Loucy (cell line): Measurements from ENCODE around the gene EDIL3.
"Not testable (repeated sequence)": the region's sequence is repeated elsewhere in the genome, so short reads cannot be mapped to it uniquely, and the experiment has no call there.

Experiments used
- H2AFZ ChIP-seq: fragments of 200-600 bp; sonication (generic); 2 replicates; pipeline ENCODE4 v1.6.0; 2016; ENCODE audit warnings: antibody characterized with exemption, mild to moderate bottlenecking, low read length, moderate library complexity
- H3F3A ChIP-seq: fragments of 200-600 bp; 2 replicates; pipeline ENCODE4 v1.6.0; 2016; ENCODE audit warnings: antibody characterized with exemption, low read depth, mild to moderate bottlenecking
- H3K27me3 ChIP-seq: fragments of 200-600 bp; sonication (generic); 2 replicates; pipeline ENCODE4 v1.6.1; 2014; ENCODE audit warnings: low read length, mild to moderate bottlenecking; ENCODE audit not compliant: insufficient read depth, poor library complexity, severe bottlenecking
- H3K36me3 ChIP-seq: fragments of 200-600 bp; sonication (generic); 2 replicates; pipeline ENCODE4 v1.6.1; 2016; ENCODE audit warnings: low read length; ENCODE audit not compliant: insufficient read depth
- H3K4me1 ChIP-seq: fragments of 200-600 bp; sonication (generic); 2 replicates; pipeline ENCODE4 v1.5.1; 2014; ENCODE audit warnings: low read length, mild to moderate bottlenecking; ENCODE audit not compliant: insufficient read depth, poor library complexity, severe bottlenecking
- H3K4me2 ChIP-seq: fragments of 200-600 bp; sonication (generic); 2 replicates; pipeline ENCODE4 v1.6.0; 2014; ENCODE audit warnings: antibody characterized with exemption, low read length, low read depth, mild to moderate bottlenecking; ENCODE audit not compliant: poor library complexity, severe bottlenecking
- H3K4me3 ChIP-seq: fragments of 200-600 bp; sonication (generic); 2 replicates; pipeline ENCODE4 v1.5.1; 2014; ENCODE audit warnings: low read length, mild to moderate bottlenecking, mixed read lengths; ENCODE audit not compliant: poor library complexity, severe bottlenecking
- H3K79me2 ChIP-seq: fragments of 200-600 bp; sonication (generic); 2 replicates; pipeline ENCODE4 v1.6.1; 2014; ENCODE audit warnings: low read length; ENCODE audit not compliant: insufficient read depth
- H3K9ac ChIP-seq: fragments of 200-600 bp; sonication (generic); 2 replicates; pipeline ENCODE4 v1.6.0; 2014; ENCODE audit warnings: mild to moderate bottlenecking, low read depth, low read length, moderate library complexity; ENCODE audit not compliant: poor library complexity, severe bottlenecking
- H3K9me2 ChIP-seq: fragments of 200-600 bp; sonication (generic); replicated peaks from 2 replicates; pipeline ENCODE4 v1.6.1; 2016; ENCODE audit warnings: low read depth, low read length, mixed read lengths
- H3K9me3 ChIP-seq: fragments of 200-600 bp; sonication (generic); 2 replicates; pipeline ENCODE4 v1.6.1; 2014; ENCODE audit warnings: mild to moderate bottlenecking, antibody characterized with exemption, low read length, low read depth; ENCODE audit not compliant: insufficient read depth
- H4K20me1 ChIP-seq: fragments of 200-600 bp; sonication (generic); 2 replicates; pipeline ENCODE4 v1.6.0; 2014; ENCODE audit warnings: antibody characterized with exemption, low read length, mild to moderate bottlenecking; ENCODE audit not compliant: insufficient read depth, poor library complexity, severe bottlenecking
- EZH2phosphoT487 ChIP-seq: fragments of 200-600 bp; IDR thresholded peaks from 2 replicates; pipeline ENCODE4 v1.6.1; 2018; ENCODE audit warnings: antibody characterized with exemption, mild to moderate bottlenecking, moderate library complexity, borderline replicate concordance
- TF ChIP-seq, protein P1 (sequence below): fragments of 200-600 bp; sonication (generic); conservative IDR thresholded peaks from 2 replicates; pipeline ENCODE4 v1.5.1; 2014; ENCODE audit warnings: mild to moderate bottlenecking, antibody characterized with exemption, low read length

EDIL3 gene

DNA sequence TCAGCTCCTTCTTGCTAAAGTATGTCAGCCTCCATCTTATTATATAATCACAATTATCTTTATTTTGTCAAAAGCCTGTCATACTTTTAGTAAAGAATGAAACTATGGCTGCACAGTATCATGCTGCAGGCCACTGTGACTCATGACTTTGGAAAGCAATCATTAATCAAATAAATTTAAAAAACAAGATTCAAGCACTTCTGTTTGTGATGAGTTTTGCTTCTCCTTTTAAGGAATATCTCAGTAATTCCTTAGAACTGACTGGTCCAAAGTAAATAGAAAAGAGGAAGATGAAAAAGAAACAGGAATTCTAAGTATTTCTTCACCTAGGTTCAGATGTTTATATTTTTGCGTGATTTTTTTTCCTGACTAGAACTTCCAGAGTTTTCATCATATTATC is 83.1 kb downstream of the EDIL3 start:
- Histone ChIP-seq H3F3A (no peaks in the 10 kb centered on the region), H4K20me1 (no peaks in the 10 kb centered on the region), H2AFZ (no peak overlapping the region), H3K9me3 (no peaks in the 10 kb centered on the region), H3K9ac (no peak overlapping the region), H3K4me2 (no peak overlapping the region), H3K79me2 (no peaks in the 10 kb centered on the region), H3K4me1 (no peaks in the 10 kb centered on the region), H3K36me3 (no peaks in the 10 kb centered on the region), H3K27me3 (no peaks in the 10 kb centered on the region), H3K9me2 (no peaks in the 10 kb centered on the region), H3K4me3 (no peak overlapping the region)
- no peak for TF ChIP-seq EZH2phosphoT487
- TF ChIP-seq, protein P1, sequence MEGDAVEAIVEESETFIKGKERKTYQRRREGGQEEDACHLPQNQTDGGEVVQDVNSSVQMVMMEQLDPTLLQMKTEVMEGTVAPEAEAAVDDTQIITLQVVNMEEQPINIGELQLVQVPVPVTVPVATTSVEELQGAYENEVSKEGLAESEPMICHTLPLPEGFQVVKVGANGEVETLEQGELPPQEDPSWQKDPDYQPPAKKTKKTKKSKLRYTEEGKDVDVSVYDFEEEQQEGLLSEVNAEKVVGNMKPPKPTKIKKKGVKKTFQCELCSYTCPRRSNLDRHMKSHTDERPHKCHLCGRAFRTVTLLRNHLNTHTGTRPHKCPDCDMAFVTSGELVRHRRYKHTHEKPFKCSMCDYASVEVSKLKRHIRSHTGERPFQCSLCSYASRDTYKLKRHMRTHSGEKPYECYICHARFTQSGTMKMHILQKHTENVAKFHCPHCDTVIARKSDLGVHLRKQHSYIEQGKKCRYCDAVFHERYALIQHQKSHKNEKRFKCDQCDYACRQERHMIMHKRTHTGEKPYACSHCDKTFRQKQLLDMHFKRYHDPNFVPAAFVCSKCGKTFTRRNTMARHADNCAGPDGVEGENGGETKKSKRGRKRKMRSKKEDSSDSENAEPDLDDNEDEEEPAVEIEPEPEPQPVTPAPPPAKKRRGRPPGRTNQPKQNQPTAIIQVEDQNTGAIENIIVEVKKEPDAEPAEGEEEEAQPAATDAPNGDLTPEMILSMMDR = no peak

DNA sequence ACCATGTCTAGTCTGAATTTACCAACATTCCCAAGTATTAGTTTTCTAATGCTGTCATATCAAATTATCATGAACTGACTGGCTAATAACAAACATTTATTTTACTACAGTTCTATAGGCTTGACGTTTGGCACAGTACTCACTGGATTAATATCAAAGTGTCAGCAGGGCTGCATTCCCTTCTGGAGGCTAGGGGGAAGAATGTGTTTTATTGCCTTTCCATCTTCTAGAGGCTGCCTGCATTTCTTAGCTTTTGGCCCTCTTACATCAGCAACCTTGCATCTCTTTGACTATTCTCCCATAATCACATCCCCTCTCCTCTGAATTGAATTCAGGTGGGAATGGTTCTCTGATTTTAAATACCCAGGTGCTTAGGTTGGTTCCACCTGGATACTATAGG is 84.7 kb downstream of the EDIL3 start:
- Histone ChIP-seq H3F3A (no peaks in the 10 kb centered on the region), H3K36me3 (no peaks in the 10 kb centered on the region), H3K27me3 (no peaks in the 10 kb centered on the region), H3K79me2 (no peaks in the 10 kb centered on the region), H2AFZ (no peak overlapping the region), H3K9me3 (no peaks in the 10 kb centered on the region), H4K20me1 (no peaks in the 10 kb centered on the region), H3K4me3 (no peak overlapping the region), H3K9ac (no peak overlapping the region), H3K9me2 (no peaks in the 10 kb centered on the region), H3K4me1 (no peaks in the 10 kb centered on the region), H3K4me2 (no peak overlapping the region)
- TF ChIP-seq, protein P1 = no peak
- no peak for TF ChIP-seq EZH2phosphoT487

DNA sequence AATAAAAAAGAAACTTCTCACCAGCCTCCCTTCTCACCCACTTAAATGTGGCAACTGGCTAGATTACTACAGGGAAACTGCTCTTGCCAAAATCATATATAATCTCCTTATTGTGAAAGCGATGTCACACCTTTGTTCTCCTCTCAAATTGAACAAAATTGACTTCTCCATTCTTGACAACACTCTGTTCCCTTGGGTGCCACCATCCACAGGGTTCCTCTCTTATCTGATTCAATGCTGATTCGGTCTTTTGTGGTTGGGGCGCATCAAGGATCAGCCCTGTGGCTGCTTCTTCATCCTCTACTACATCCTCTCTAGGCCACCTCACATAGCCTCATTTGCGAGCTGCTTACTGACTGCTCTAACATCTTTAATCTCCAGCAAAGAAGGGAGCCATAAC is 86.1 kb downstream of the EDIL3 start:
- no peak overlapping the region for H3K4me3 ChIP-seq
- H3K9me2 ChIP-seq = no peaks in the 10 kb centered on the region
- H3K27me3 ChIP-seq = no peaks in the 10 kb centered on the region
- no peaks in the 10 kb centered on the region for H3K9me3 ChIP-seq
- no peak overlapping the region for H2AFZ ChIP-seq
- H3K4me2 ChIP-seq = no peak overlapping the region
- H3K9ac ChIP-seq = no peak overlapping the region
- H4K20me1 ChIP-seq = no peaks in the 10 kb centered on the region
- no peaks in the 10 kb centered on the region for H3K4me1 ChIP-seq
- H3K36me3 ChIP-seq = no peaks in the 10 kb centered on the region
- H3K79me2 ChIP-seq = no peaks in the 10 kb centered on the region
- H3F3A ChIP-seq = no peaks in the 10 kb centered on the region
- TF ChIP-seq EZH2phosphoT487 = no peak

DNA sequence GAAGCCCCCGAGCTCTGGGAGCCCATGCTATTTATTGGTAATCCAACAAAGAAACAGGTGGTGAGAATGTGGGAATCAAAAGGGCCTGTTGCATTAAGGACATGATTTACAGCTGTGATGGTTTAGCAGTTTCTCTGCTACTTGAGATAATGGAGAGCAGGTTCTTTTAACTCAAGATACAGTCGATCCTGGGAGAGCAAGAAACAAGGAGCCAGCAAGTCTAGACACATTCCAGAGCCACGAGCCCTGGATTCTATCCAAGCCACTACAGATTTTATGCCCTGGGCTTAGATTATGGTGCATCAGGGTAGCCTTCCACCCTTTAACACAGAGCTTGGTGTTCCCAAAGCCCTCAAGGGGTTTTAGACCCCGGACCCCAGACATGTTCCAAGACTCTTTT is 87.0 kb downstream of the EDIL3 start:
- not testable (repeated sequence) for H3K9ac ChIP-seq, H3K79me2 ChIP-seq, H3F3A ChIP-seq, H3K4me2 ChIP-seq, H3K4me1 ChIP-seq, H3K27me3 ChIP-seq, H3K36me3 ChIP-seq, H3K4me3 ChIP-seq, H2AFZ ChIP-seq, H4K20me1 ChIP-seq, H3K9me2 ChIP-seq, H3K9me3 ChIP-seq
